Peyer's patch (tissue), 4 donors: ENCODE measurements around the gene MARS1.

Experiments
- POLR2A ChIP-seq, 2 donors: fragments of 450-650 bp; IDR thresholded peaks; one replicate each; pipeline ENCODE4 v1.5.1; 2017; ENCODE audit warnings: antibody characterized with exemption in 2 of 2, mild to moderate bottlenecking in 2 of 2, moderate library complexity in 2 of 2
- TF ChIP-seq, protein P1 (sequence below), 6 experiments: fragments of 450-650 bp in 4 of 6; fragments of 200-600 bp in 2 of 6; sonication (generic) in 1 of 6; IDR thresholded peaks; one replicate each; pipeline ENCODE4 v1.5.1; 2017 to 2019; ENCODE audit warnings: antibody characterized with exemption in 6 of 6, mild to moderate bottlenecking in 3 of 6, moderate library complexity in 1 of 6

- TF ChIP-seq, protein P1, sequence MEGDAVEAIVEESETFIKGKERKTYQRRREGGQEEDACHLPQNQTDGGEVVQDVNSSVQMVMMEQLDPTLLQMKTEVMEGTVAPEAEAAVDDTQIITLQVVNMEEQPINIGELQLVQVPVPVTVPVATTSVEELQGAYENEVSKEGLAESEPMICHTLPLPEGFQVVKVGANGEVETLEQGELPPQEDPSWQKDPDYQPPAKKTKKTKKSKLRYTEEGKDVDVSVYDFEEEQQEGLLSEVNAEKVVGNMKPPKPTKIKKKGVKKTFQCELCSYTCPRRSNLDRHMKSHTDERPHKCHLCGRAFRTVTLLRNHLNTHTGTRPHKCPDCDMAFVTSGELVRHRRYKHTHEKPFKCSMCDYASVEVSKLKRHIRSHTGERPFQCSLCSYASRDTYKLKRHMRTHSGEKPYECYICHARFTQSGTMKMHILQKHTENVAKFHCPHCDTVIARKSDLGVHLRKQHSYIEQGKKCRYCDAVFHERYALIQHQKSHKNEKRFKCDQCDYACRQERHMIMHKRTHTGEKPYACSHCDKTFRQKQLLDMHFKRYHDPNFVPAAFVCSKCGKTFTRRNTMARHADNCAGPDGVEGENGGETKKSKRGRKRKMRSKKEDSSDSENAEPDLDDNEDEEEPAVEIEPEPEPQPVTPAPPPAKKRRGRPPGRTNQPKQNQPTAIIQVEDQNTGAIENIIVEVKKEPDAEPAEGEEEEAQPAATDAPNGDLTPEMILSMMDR (IDR thresholded peaks at IDR 0.05), result no peak
- TF ChIP-seq POLR2A (IDR thresholded peaks at IDR 0.05), result no peak
Observed at GRCh38 chr12:57441846-57442427, 45.9 kb upstream of the MARS1 start.
